Measurements from ENCODE around the gene NXN. TPM values are rescaled to one million over a fixed set of nuclear protein-coding genes. Genes with fewer than 3 reads are reported as not detected.

The NXN gene
- total RNA-seq, 4 donors from 2014 or later: 6.6 to 28.4 (median 14.7) TPM

DNA sequence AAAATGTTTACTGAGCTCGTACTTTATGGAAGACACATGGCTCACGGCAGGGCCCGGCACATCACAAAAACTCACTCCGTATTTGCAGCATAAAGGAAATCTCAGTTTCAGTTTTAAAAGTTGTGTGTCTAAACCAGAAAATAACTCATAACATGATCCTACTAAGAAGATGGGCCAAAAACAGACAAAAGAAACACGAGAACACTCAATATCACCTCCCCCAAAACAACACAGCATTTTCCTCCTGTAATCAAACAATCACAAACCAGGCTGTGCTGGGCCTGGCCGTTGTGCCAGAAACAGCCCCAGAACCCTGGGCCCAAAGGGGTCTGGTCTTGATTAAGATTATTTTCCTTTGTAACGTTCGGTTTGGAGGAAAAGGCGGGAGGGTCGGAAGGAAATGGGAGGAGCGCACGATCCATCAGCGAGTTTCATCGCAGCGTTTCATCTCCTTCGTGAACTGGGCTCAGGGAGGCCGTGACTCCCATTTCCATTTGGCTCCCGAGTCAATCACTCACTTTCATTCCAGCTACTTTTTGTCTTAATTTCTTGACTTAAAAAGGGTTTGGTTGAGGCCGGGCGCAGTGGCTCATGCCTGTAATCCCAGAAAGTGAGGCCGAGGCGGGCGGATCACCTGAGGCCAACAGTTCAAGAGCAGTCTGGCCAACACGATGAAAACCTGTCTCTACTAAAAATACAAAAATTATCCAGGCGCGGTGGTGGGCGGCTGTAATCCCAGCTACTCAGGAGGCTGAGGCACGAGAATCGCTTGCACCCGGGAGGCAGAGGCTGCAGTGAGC, 61.4 kb downstream of the NXN start:
- TF ChIP-seq EP300 (IDR thresholded peaks at IDR 0.05): no peak
- TF ChIP-seq, protein P1, sequence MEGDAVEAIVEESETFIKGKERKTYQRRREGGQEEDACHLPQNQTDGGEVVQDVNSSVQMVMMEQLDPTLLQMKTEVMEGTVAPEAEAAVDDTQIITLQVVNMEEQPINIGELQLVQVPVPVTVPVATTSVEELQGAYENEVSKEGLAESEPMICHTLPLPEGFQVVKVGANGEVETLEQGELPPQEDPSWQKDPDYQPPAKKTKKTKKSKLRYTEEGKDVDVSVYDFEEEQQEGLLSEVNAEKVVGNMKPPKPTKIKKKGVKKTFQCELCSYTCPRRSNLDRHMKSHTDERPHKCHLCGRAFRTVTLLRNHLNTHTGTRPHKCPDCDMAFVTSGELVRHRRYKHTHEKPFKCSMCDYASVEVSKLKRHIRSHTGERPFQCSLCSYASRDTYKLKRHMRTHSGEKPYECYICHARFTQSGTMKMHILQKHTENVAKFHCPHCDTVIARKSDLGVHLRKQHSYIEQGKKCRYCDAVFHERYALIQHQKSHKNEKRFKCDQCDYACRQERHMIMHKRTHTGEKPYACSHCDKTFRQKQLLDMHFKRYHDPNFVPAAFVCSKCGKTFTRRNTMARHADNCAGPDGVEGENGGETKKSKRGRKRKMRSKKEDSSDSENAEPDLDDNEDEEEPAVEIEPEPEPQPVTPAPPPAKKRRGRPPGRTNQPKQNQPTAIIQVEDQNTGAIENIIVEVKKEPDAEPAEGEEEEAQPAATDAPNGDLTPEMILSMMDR (IDR thresholded peaks at IDR 0.05): no peak
- TF ChIP-seq POLR2A (IDR thresholded peaks at IDR 0.05): no peak
- Histone ChIP-seq H3K9me3 (peaks cover 0 to 8% (median 0%) of the 10 kb centered on the region in 4 donors), H3K27ac (peak overlapping the region in 2 of 4 donors; percentile 19 to 63), H3K4me1 (peaks cover 0 to 12% (median 6%) of the 10 kb centered on the region in 4 donors), H3K36me3 (no peaks in the 10 kb centered on the region), H3K4me3 (no peak overlapping the region), H3K27me3 (no peaks in the 10 kb centered on the region)
- 71 to 76% methylated on average over 30 of the region's 30 CpGs for WGBS, 2 donors
- no peak for DNase-seq (ENCODE audit: low spot score in 2 of 2)

DNA sequence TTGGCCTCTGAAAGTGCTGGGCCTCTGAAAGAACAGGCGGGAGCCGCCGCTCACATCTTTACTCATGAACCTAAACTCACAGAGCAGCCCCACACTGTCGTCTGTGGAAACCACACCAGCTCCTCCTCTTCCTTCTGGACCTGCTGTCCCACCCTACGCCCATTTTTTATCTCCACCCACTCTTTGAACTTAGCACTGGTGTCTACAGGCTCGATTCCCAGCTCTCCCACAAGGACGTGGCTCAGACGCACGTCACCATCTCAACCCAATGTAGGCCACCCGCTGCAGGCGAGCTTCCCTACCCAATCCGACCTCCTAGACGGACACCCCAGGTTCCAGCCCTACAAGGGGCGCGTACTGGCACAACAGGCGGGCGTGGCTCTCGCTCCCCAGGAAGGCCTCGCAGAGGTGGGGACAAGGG, 62.2 kb downstream of the NXN start:
- TF ChIP-seq, protein P1 (IDR thresholded peaks at IDR 0.05): no peak
- TF ChIP-seq EP300 (IDR thresholded peaks at IDR 0.05): no peak
- TF ChIP-seq POLR2A (IDR thresholded peaks at IDR 0.05): no peak
- H3K36me3 ChIP-seq: no peaks in the 10 kb centered on the region
- H3K4me1 ChIP-seq: peaks cover 0 to 12% (median 6%) of the 10 kb centered on the region in 4 donors
- H3K4me3 ChIP-seq: no peak overlapping the region
- peak overlapping the region in 2 of 4 donors; percentile 19 to 63 for H3K27ac ChIP-seq
- peaks cover 0 to 8% (median 0%) of the 10 kb centered on the region in 4 donors for H3K9me3 ChIP-seq
- H3K27me3 ChIP-seq: no peaks in the 10 kb centered on the region
- WGBS, 2 donors: 90 to 93% methylated on average over 19 of the region's 19 CpGs
- DNase-seq (ENCODE audit: low spot score in 2 of 2): no peak

DNA sequence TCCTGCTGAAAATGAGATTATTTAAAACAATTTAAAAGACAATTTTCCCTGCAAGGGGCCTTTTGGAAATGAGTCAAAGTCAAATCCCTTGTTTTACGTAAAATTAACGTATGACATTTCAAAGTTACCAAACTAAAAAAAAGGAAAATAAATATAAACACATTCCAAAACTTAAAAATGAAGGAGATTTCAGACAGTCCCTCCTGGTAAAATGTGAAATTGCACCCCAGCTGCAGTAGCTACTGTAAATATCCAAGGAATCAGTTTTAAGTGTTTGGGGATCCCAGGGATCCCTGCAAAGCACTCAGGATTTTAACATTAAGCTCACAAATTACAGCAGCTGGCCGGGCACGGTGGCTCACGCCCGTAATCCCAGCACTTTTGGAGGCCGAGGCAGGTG, 63.3 kb downstream of the NXN start:
- Histone ChIP-seq H3K4me1 (peaks cover 0 to 12% (median 6%) of the 10 kb centered on the region in 4 donors), H3K27ac (peak overlapping the region in 2 of 4 donors; percentile 71 to 75), H3K36me3 (no peaks in the 10 kb centered on the region), H3K27me3 (no peaks in the 10 kb centered on the region), H3K4me3 (no peak overlapping the region), H3K9me3 (peaks cover 0 to 8% (median 0%) of the 10 kb centered on the region in 4 donors)
- DNase-seq (ENCODE audit: low spot score in 2 of 2): no peak
- 72 to 77% methylated on average over 7 of the region's 7 CpGs for WGBS, 2 donors
- no peak for TF ChIP-seq POLR2A (IDR thresholded peaks at IDR 0.05)
- TF ChIP-seq EP300 (IDR thresholded peaks at IDR 0.05): no peak
- TF ChIP-seq, protein P1 (IDR thresholded peaks at IDR 0.05): no peak

DNA sequence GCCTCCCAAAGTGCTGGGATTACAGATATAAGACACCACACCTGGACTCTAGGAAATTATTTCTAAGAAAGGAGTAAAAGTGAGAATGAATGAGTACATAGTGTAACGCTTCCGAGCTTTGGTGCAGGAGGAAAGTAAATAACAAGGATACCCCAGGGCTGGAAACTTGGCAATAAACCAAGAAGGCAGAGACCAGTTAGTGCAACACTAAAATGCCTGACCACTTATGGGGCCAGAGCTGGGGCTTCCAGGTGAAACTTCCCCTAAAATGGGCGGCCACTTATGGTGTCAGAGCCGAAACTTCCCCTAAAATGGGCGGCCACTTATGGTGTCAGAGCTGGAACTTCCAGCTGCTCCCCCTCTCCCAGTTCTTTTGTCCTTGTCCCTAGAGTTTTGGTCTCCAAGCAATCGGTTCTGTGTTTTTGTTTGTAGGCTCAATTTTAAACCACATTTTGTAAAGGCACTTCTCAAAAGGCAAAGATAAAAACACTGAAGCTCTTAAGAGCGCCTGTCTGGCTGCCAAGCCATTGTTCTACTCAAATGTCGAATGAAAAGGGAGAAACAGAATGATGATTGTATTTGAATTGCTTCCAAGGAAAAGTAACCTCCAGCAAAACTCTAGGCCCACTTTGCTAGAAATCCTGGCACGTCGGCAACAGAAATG, 63.9 kb downstream of the NXN start:
- WGBS, 2 donors: 21 to 24% methylated on average over 10 of the region's 10 CpGs
- DNase-seq (ENCODE audit: low spot score in 2 of 2): peak in 1 of 2 donors; percentile 18
- peaks cover 0 to 15% (median 6%) of the 10 kb centered on the region in 4 donors for H3K4me1 ChIP-seq
- no peak overlapping the region for H3K4me3 ChIP-seq
- H3K36me3 ChIP-seq: no peaks in the 10 kb centered on the region
- peak overlapping the region in 3 of 4 donors; percentile 23 to 75 (median 71) for H3K27ac ChIP-seq
- peaks cover 0 to 8% (median 0%) of the 10 kb centered on the region in 4 donors for H3K9me3 ChIP-seq
- TF ChIP-seq EP300 (IDR thresholded peaks at IDR 0.05) (peak in 1 of 2 donors; percentile 22), POLR2A (IDR thresholded peaks at IDR 0.05) (no peak)
- TF ChIP-seq, protein P1 (IDR thresholded peaks at IDR 0.05): no peak
- no peaks in the 10 kb centered on the region for H3K27me3 ChIP-seq

DNA sequence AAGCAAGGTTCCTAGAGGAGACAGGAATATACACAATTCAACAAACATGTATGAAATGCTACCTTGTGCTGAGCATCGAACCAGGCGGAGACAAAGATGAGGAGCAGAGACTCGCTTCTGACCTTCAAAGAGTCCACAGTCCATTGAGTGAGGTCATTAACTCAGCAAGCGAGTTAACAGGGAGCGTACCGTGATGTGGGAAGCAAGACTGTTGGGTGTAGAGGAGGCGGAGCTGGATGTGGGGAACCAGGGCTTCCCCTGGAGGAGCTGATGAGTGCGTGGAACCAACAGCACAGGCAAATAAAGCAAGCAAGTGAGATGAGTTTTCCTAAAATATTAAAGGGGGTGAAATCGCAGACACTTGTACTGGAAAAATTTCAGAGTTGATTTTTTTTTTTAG, 65.0 kb downstream of the NXN start:
- H3K27ac ChIP-seq: no peak overlapping the region
- H3K9me3 ChIP-seq: peaks cover 0 to 8% (median 0%) of the 10 kb centered on the region in 4 donors
- TF ChIP-seq EP300 (IDR thresholded peaks at IDR 0.05) (no peak), POLR2A (IDR thresholded peaks at IDR 0.05) (no peak)
- TF ChIP-seq, protein P1 (IDR thresholded peaks at IDR 0.05): no peak
- 89 to 93% methylated on average over 9 of the region's 9 CpGs for WGBS, 2 donors
- H3K36me3 ChIP-seq: no peaks in the 10 kb centered on the region
- no peak for DNase-seq (ENCODE audit: low spot score in 2 of 2)
- H3K4me1 ChIP-seq: peaks cover 0 to 19% (median 6%) of the 10 kb centered on the region in 4 donors
- H3K4me3 ChIP-seq: no peak overlapping the region
- H3K27me3 ChIP-seq: no peaks in the 10 kb centered on the region

All from tibial nerve (tissue), 4 donors.